Hepatocyte (in vitro differentiated cells): ENCODE results near the gene SLF1.

ENCODE experiments used
- EZH2phosphoT487 ChIP-seq: fragments of 200-600 bp; sonication (generic); IDR thresholded peaks from one replicate; pipeline ENCODE4 v1.6.1; 2018; ENCODE audit warnings: antibody characterized with exemption, mild to moderate bottlenecking, low read depth, moderate library complexity; ENCODE audit not compliant: unreplicated experiment, severe bottlenecking
- TF ChIP-seq, protein P1 (sequence below): fragments of 200-600 bp; sonication (generic); IDR thresholded peaks from 2 replicates; pipeline ENCODE4 v1.5.1; 2016; ENCODE audit warnings: antibody characterized with exemption, mild to moderate bottlenecking; ENCODE audit not compliant: poor library complexity

DNA sequence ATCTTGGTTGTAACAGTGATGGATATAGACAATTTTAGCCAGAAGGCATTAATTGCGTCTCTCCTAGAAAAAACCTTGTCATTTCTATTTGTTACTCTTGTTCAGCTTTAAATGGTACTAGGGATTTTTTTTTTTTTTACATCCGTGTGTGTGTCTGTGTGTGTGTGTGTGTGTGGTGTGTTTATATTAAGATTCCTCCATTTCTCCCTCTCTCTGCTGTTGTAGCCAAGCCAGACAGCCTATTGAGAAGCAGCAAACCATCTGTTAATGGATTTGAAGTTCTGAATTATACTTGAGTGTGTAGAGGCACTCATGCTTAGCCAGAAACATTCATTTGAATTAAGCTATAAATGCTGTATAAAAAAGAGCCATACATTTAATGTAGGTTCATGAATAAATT, 72.3 kb downstream of the SLF1 start:
- TF ChIP-seq, protein P1, sequence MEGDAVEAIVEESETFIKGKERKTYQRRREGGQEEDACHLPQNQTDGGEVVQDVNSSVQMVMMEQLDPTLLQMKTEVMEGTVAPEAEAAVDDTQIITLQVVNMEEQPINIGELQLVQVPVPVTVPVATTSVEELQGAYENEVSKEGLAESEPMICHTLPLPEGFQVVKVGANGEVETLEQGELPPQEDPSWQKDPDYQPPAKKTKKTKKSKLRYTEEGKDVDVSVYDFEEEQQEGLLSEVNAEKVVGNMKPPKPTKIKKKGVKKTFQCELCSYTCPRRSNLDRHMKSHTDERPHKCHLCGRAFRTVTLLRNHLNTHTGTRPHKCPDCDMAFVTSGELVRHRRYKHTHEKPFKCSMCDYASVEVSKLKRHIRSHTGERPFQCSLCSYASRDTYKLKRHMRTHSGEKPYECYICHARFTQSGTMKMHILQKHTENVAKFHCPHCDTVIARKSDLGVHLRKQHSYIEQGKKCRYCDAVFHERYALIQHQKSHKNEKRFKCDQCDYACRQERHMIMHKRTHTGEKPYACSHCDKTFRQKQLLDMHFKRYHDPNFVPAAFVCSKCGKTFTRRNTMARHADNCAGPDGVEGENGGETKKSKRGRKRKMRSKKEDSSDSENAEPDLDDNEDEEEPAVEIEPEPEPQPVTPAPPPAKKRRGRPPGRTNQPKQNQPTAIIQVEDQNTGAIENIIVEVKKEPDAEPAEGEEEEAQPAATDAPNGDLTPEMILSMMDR, result no peak
- no peak for TF ChIP-seq EZH2phosphoT487
